Neural cell (in vitro differentiated cells): ENCODE results near the gene RIN1. TPM values are rescaled to one million over a fixed set of nuclear protein-coding genes. Genes with fewer than 3 reads are reported as not detected.

Source experiments
- H2AFZ ChIP-seq: fragments of 200-600, 300-800 bp; sonication (generic), shearing (Covaris generic); 2 replicates; pipeline ENCODE4 v1.6.0; 2014; ENCODE audit warnings: low read depth, mild to moderate bottlenecking, antibody characterized with exemption, low read length, moderate library complexity
- H3F3A ChIP-seq: fragments of 200-600 bp; shearing (Covaris generic); 2 replicates; pipeline ENCODE4 v1.6.1; 2016; ENCODE audit warnings: mild to moderate bottlenecking, moderate library complexity, mixed read lengths, antibody characterized with exemption, low read length; ENCODE audit not compliant: insufficient read depth, poor library complexity, severe bottlenecking
- H3K27ac ChIP-seq: fragments of 200-600, 300-800 bp; sonication (generic), shearing (Covaris generic); 2 replicates; pipeline ENCODE4 v1.5.1; 2014; ENCODE audit warnings: mild to moderate bottlenecking, low read length, moderate library complexity
- H3K27me3 ChIP-seq: fragments of 300-800, 200-600 bp; sonication (generic), shearing (Covaris generic); 2 replicates; pipeline ENCODE4 v1.6.0; 2014; ENCODE audit warnings: mild to moderate bottlenecking, low read depth, low read length, moderate library complexity; ENCODE audit not compliant: insufficient read depth
- H3K36me3 ChIP-seq: fragments of 300-800, 200-600 bp; sonication (generic), shearing (Covaris generic); 2 replicates; pipeline ENCODE4 v1.5.1; 2014; ENCODE audit warnings: mild to moderate bottlenecking, antibody characterized with exemption, low read length, moderate library complexity; ENCODE audit not compliant: insufficient read depth
- H3K4me2 ChIP-seq: fragments of 300-800, 200-600 bp; sonication (generic), shearing (Covaris generic); 2 replicates; pipeline ENCODE4 v1.6.0; 2014; ENCODE audit warnings: mild to moderate bottlenecking, low read length
- H3K4me3 ChIP-seq: fragments of 300-800, 200-600 bp; sonication (generic), shearing (Covaris generic); 2 replicates; pipeline ENCODE4 v1.5.1; 2014; ENCODE audit warnings: mild to moderate bottlenecking, low read length, moderate library complexity
- H3K79me2 ChIP-seq: fragments of 200-600 bp; shearing (Covaris generic); replicated peaks from 2 replicates; pipeline ENCODE4 v1.6.0; 2014; ENCODE audit warnings: mild to moderate bottlenecking, low read length, moderate library complexity; ENCODE audit not compliant: insufficient read depth
- H3K9ac ChIP-seq: fragments of 300-800, 200-600 bp; sonication (generic), shearing (Covaris generic); 2 replicates; pipeline ENCODE4 v1.6.1; 2016; ENCODE audit warnings: mild to moderate bottlenecking, low read length, mixed read lengths
- H3K9me2 ChIP-seq: fragments of 200-600 bp; shearing (Covaris generic); 2 replicates; pipeline ENCODE4 v1.6.1; 2016; ENCODE audit warnings: mild to moderate bottlenecking, low read length, mixed read lengths; ENCODE audit not compliant: insufficient read depth
- H3K9me3 ChIP-seq: fragments of 200-600, 300-800 bp; sonication (generic), shearing (Covaris generic); 2 replicates; pipeline ENCODE4 v1.6.1; 2016; ENCODE audit warnings: mild to moderate bottlenecking, mixed run types, low read length, moderate library complexity, mixed read lengths
- H4K20me1 ChIP-seq: fragments of 200-600 bp; shearing (Covaris generic); 2 replicates; pipeline ENCODE4 v1.6.1; 2016; ENCODE audit warnings: mild to moderate bottlenecking, mixed run types; ENCODE audit not compliant: insufficient read depth
- EZH2 ChIP-seq: fragments of 200-600, 300-800 bp; shearing (Covaris generic), sonication (generic); IDR thresholded peaks from 2 replicates; pipeline ENCODE4 v1.6.1; 2014; ENCODE audit warnings: antibody characterized with exemption, low read length, borderline replicate concordance, mild to moderate bottlenecking; ENCODE audit not compliant: insufficient read depth, poor library complexity, severe bottlenecking
- MXI1 ChIP-seq: fragments of 450-650 bp; conservative IDR thresholded peaks from 2 replicates; pipeline ENCODE4 v1.6.1; 2014; ENCODE audit warnings: antibody characterized with exemption, mild to moderate bottlenecking; ENCODE audit not compliant: poor library complexity, severe bottlenecking
- POLR2AphosphoS5 ChIP-seq: IDR thresholded peaks from 2 replicates; pipeline ENCODE4 v1.6.1; 2012
- REST ChIP-seq: IDR thresholded peaks from 2 replicates; pipeline ENCODE4 v1.6.1; 2012; ENCODE audit warnings: borderline replicate concordance
- TAF1 ChIP-seq: IDR thresholded peaks from 2 replicates; pipeline ENCODE4 v1.6.1; 2012; ENCODE audit warnings: low read depth
- polyA plus RNA-seq: library from polyadenylated mRNA; depleted of rRNA; stranded (reverse); fragments of >200 nt; gene quantifications from 2 replicates; pipeline ENCODE4 v1.2.3, GENCODE V29; 2014

Gene RIN1
- polyA plus RNA-seq, 1 donor from 2014 or later: 4.2 TPM

- no peak within 1 kb of the TSS for H3K4me2 ChIP-seq
- no peaks in the 10 kb centered on the region for H3K36me3 ChIP-seq
- no peak within 1 kb of the TSS for H3K27ac ChIP-seq
- no peaks in the 10 kb centered on the region for H3K9me2 ChIP-seq
- H4K20me1 ChIP-seq: no peaks in the 10 kb centered on the region
- TF ChIP-seq POLR2AphosphoS5: no peak
- TF ChIP-seq MXI1: peak; percentile 21
- peak; percentile 17 for TF ChIP-seq REST
- peak within 1 kb of the TSS; percentile 78 for H3K9ac ChIP-seq
- H2AFZ ChIP-seq: peak within 1 kb of the TSS; percentile 4
- H3F3A ChIP-seq: no peaks in the 10 kb centered on the region
- H3K4me3 ChIP-seq: peak within 1 kb of the TSS; percentile 73
- H3K27me3 ChIP-seq: peaks cover 32% of the 10 kb centered on the region
- H3K9me3 ChIP-seq: no peaks in the 10 kb centered on the region
- H3K79me2 ChIP-seq: peaks cover 15% of the 10 kb centered on the region
These were observed 44.3 kb downstream of the RIN1 start, which contains the start of gene TMEM151A for GRCh38 chr11:66291706-66292542. TSS of gene TMEM151A (plus strand) at chr11:66291894. CDS start at chr11:66292014, 120 bp downstream.

- Histone ChIP-seq H4K20me1 (no peaks in the 10 kb centered on the region), H3K36me3 (no peaks in the 10 kb centered on the region), H3K9ac (peak overlapping the region; percentile 78), H3K4me3 (peak overlapping the region; percentile 73), H3K9me2 (no peaks in the 10 kb centered on the region), H3F3A (no peaks in the 10 kb centered on the region), H3K27ac (no peak overlapping the region), H3K4me2 (no peak overlapping the region), H3K79me2 (peaks cover 17% of the 10 kb centered on the region), H3K27me3 (peaks cover 32% of the 10 kb centered on the region), H3K9me3 (no peaks in the 10 kb centered on the region), H2AFZ (no peak overlapping the region)
- TF ChIP-seq REST (no peak), POLR2AphosphoS5 (peak; percentile 39), EZH2 (no peak), TAF1 (no peak)
These were observed 44.9 kb downstream of the RIN1 start for GRCh38 chr11:66291303-66291705.
